Keratinocyte (primary cell): ENCODE measurements around the gene DNM1L. TPM values are rescaled to one million over a fixed set of nuclear protein-coding genes. Genes with fewer than 3 reads are reported as not detected.

Experiments
- DNase-seq: peaks from one replicate; pipeline ENCODE4 v3.0.0-alpha.2; 2011; ENCODE audit warnings: low read depth, missing footprints, low spot score
- FAIRE-seq: peaks from 2 replicates; lab custom pipeline; 2011; peaks lifted over from hg19 to GRCh38; lab: Jason Lieb, UNC
- H2AFZ ChIP-seq: 2 replicates; pipeline ENCODE4 v1.6.0; 2012; ENCODE audit warnings: low read length, control low read depth, inconsistent platforms; ENCODE audit not compliant: control insufficient read depth
- H3K27ac ChIP-seq: 2 replicates; pipeline ENCODE4 v1.5.1; 2011; ENCODE audit warnings: low read length; ENCODE audit not compliant: control insufficient read depth, insufficient read depth
- H3K27me3 ChIP-seq: 3 replicates; pipeline ENCODE4 v1.6.0; 2011; ENCODE audit warnings: low read length; ENCODE audit not compliant: control insufficient read depth, insufficient read depth; ENCODE audit errors: extremely low read depth
- H3K36me3 ChIP-seq, 2 experiments: 2 replicates in 1 of 2; 3 replicates in 1 of 2; pipeline ENCODE4 v1.5.1; 2011; ENCODE audit warnings: low read length in 2 of 2, mild to moderate bottlenecking in 1 of 2; ENCODE audit not compliant: control insufficient read depth in 2 of 2, insufficient read depth in 2 of 2; ENCODE audit errors: extremely low read depth in 1 of 2
- H3K4me1 ChIP-seq: 3 replicates; pipeline ENCODE4 v1.5.1; 2011; ENCODE audit warnings: low read length; ENCODE audit not compliant: control insufficient read depth, insufficient read depth; ENCODE audit errors: extremely low read depth
- H3K4me2 ChIP-seq: 3 replicates; pipeline ENCODE4 v1.6.0; 2011; ENCODE audit warnings: low read depth, low read length; ENCODE audit not compliant: control insufficient read depth, insufficient read depth; ENCODE audit errors: extremely low read depth
- H3K4me3 ChIP-seq, 3 experiments: fragments of 200-600 bp in 1 of 3; sonication (generic) in 1 of 3; 2 replicates in 2 of 3; 3 replicates in 1 of 3; pipeline ENCODE4 v1.5.1; 2011 to 2016; ENCODE audit warnings: low read length in 3 of 3, mild to moderate bottlenecking in 3 of 3, control low read depth in 2 of 3, inconsistent platforms in 1 of 3, low read depth in 1 of 3, mixed read lengths in 1 of 3, mixed run types in 1 of 3, moderate library complexity in 1 of 3; ENCODE audit not compliant: control insufficient read depth in 2 of 3, insufficient read depth in 2 of 3; ENCODE audit errors: extremely low read depth in 1 of 3
- H3K79me2 ChIP-seq: 2 replicates; pipeline ENCODE4 v1.6.0; 2012; ENCODE audit warnings: low read length; ENCODE audit not compliant: control insufficient read depth, insufficient read depth
- H3K9ac ChIP-seq: 3 replicates; pipeline ENCODE4 v1.6.0; 2011; ENCODE audit warnings: low read length; ENCODE audit not compliant: control insufficient read depth, insufficient read depth; ENCODE audit errors: extremely low read depth
- H3K9me1 ChIP-seq: 3 replicates; pipeline ENCODE4 v1.6.0; 2011; ENCODE audit warnings: low read length; ENCODE audit not compliant: control insufficient read depth, insufficient read depth; ENCODE audit errors: extremely low read depth
- H3K9me3 ChIP-seq: 2 replicates; pipeline ENCODE4 v1.5.1; 2012; ENCODE audit warnings: low read depth, low read length; ENCODE audit not compliant: control insufficient read depth
- H4K20me1 ChIP-seq: 3 replicates; pipeline ENCODE4 v1.6.0; 2011; ENCODE audit warnings: low read length; ENCODE audit not compliant: control insufficient read depth, insufficient read depth; ENCODE audit errors: extremely low read depth
- CTCF ChIP-seq, 3 experiments: IDR thresholded peaks in 1 of 3; conservative IDR thresholded peaks in 1 of 3; optimal IDR thresholded peaks in 1 of 3; 2 replicates in 2 of 3; 3 replicates in 1 of 3; pipeline versions ENCODE3 to v1.5.1; 2011; ENCODE audit warnings: low read length in 3 of 3, mild to moderate bottlenecking in 3 of 3, moderate library complexity in 2 of 3, control low read depth in 1 of 3, inconsistent platforms in 1 of 3; ENCODE audit not compliant: insufficient read depth in 2 of 3; ENCODE audit errors: extremely low read depth in 1 of 3
- EZH2 ChIP-seq: IDR thresholded peaks from one replicate; pipeline ENCODE4 v1.6.1; 2012; ENCODE audit warnings: inconsistent platforms, mild to moderate bottlenecking, low read length, moderate library complexity
- dilution Hi-C: fragments of 300-500 bp; cut with MboI; formaldehyde crosslinking; loops from one replicate; pipeline ENCODE4 v1.7.0; 2020; ENCODE audit warnings: low sequenced_read_pairs; ENCODE audit not compliant: extremely low pct_ligation_motif_present
- polyA plus RNA-seq, 5 experiments: library from polyadenylated mRNA; depleted of rRNA in 3 of 5; stranded (reverse) in 3 of 5; stranded (forward) in 1 of 5; unstranded in 1 of 5; fragments of >200 nt; gene quantifications; 1 replicate in 1 of 5; 2 replicates in 3 of 5; 3 replicates in 1 of 5; pipeline versions ENCODE4 v1.2.1 to v1.2.3, GENCODE V29; 2011 to 2012; ENCODE audit warnings: missing spikeins in 2 of 5, low read depth in 1 of 5, low replicate concordance in 1 of 5

The DNM1L gene
- polyA plus RNA-seq, 1 donor (not counting 4 experiments of a cell fraction or from before 2014, with no cell fraction given): 115 TPM

DNA sequence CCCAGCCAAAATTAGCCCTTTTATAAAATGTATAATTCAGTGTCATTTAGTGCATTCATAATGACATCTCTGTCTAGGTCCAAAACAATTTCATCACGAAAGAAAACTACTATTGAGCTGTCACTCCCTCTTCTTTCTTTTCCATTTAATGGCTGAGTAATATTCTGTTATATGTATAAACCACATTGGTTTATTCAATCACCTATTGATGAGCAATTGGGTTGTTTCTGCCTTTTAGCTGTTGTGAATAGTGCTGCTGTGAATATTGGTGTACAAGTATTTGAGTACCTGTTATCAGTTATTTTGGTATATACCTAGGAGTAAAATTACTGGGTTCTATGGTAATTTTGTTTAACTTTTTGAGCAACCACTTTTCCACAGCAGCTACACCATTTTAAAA, 7.2 kb downstream of the DNM1L start:
- no peak overlapping the region for H3K27ac ChIP-seq
- no peaks in the 10 kb centered on the region for H3K9me3 ChIP-seq
- FAIRE-seq (no peak), DNase-seq (no peak)
- no peak overlapping the region for H3K4me2 ChIP-seq
- no peak overlapping the region for H3K9ac ChIP-seq
- H3K36me3 ChIP-seq: peaks cover 0 to 7% of the 10 kb centered on the region in 2 experiments
- no peak overlapping the region for H2AFZ ChIP-seq
- H3K79me2 ChIP-seq: peaks cover 98% of the 10 kb centered on the region
- H3K9me1 ChIP-seq: peaks cover 3% of the 10 kb centered on the region
- H3K4me1 ChIP-seq: no peaks in the 10 kb centered on the region
- no peak overlapping the region for H3K4me3 ChIP-seq
- H4K20me1 ChIP-seq: no peaks in the 10 kb centered on the region
- TF ChIP-seq CTCF (optimal IDR thresholded peaks at IDR 0.05 in 1 of 3, IDR thresholded peaks at IDR 0.05 in 1 of 3, conservative IDR thresholded peaks at IDR 0.05 in 1 of 3; ENCODE audit: extremely low read depth in 1 of 3, insufficient read depth in 2 of 3, low read length in 3 of 3): no peak
- no peak for TF ChIP-seq EZH2
- H3K27me3 ChIP-seq: no peaks in the 10 kb centered on the region
- dilution Hi-C loops: no loop called here

- H3K9me1 ChIP-seq: no peaks in the 10 kb centered on the region
- peaks cover 99% of the 10 kb centered on the region for H3K79me2 ChIP-seq
- no peak for FAIRE-seq
- peaks cover 3% of the 10 kb centered on the region for H3K4me1 ChIP-seq
- no peak overlapping the region for H3K9ac ChIP-seq
- TF ChIP-seq EZH2 (no peak), CTCF (optimal IDR thresholded peaks at IDR 0.05 in 1 of 3, IDR thresholded peaks at IDR 0.05 in 1 of 3, conservative IDR thresholded peaks at IDR 0.05 in 1 of 3; ENCODE audit: extremely low read depth in 1 of 3, insufficient read depth in 2 of 3, low read length in 3 of 3) (no peak)
- dilution Hi-C loops: no loop called here
- H3K4me3 ChIP-seq: no peak overlapping the region
- peaks cover 6% of the 10 kb centered on the region for H4K20me1 ChIP-seq
- no peak overlapping the region for H3K27ac ChIP-seq
- H2AFZ ChIP-seq: no peak overlapping the region
- no peaks in the 10 kb centered on the region for H3K27me3 ChIP-seq
- peaks cover 0 to 7% of the 10 kb centered on the region in 2 experiments for H3K36me3 ChIP-seq
- no peak overlapping the region for H3K4me2 ChIP-seq
- H3K9me3 ChIP-seq: no peaks in the 10 kb centered on the region
- DNase-seq: no peak
Measured at GRCh38 chr12:32688786-32689185, 9.7 kb downstream of the DNM1L start.
